ENCODE data around the gene BAD.
A peak's percentile ranks its signal among the peaks of the same experiment; 100 is the strongest.
"Not testable (repeated sequence)": the region's sequence is repeated elsewhere in the genome, so short reads cannot be mapped to it uniquely, and the experiment has no call there.

The BAD gene

DNA sequence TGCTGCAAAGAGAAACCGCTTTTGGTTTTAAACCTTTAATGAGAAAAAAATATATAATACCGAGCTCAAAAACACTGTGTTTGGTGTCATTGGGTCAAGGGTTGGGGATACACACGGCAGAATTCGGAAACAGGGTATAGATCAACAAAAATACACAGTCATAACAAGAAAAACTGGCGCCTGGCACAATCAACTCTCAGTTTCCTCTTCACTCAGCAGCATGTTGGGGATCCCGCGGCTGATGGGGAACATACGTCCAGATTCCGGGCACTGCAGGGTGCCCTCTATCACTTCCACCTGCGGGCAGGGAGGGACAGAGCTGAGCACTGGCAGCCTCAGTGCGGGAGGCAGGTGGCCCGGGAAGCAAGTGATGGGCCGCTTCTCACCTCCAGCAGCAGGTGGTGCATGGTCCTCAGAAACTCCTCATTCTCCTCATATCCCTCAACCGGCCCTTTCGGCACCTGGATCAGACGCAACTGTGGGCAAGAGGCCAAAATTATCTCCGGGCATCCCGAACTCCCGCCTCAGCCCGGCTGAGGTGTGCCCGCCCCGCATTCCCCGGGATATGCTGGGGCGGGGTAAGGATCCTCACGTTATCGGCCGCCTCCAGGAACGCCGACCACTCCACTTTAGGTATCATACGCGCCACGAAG lies 32.3 kb upstream of the BAD start:
- Histone ChIP-seq H3K27me3 (replicated peaks; ENCODE audit: insufficient read depth, low read length) (no peaks in the 10 kb centered on the region), H4K20me1 (ENCODE audit: insufficient read depth, low read length) (no peaks in the 10 kb centered on the region), H3K9me3 (replicated peaks; ENCODE audit: insufficient read depth, low read length) (no peaks in the 10 kb centered on the region), H3F3A (ENCODE audit: insufficient read depth, low read length) (peaks cover 39% of the 10 kb centered on the region), H3K4me1 (ENCODE audit: low read length) (peaks cover 6% of the 10 kb centered on the region), H3K4me3 (ENCODE audit: low read length) (peak overlapping the region; percentile 78), H3K9ac (ENCODE audit: low read length) (peak overlapping the region; percentile 92), H3K36me3 (replicated peaks; ENCODE audit: insufficient read depth, low read length) (no peaks in the 10 kb centered on the region), H3K4me2 (ENCODE audit: low read depth, low read length) (peak overlapping the region; percentile 42), H3K79me2 (ENCODE audit: low read length) (peaks cover 56% of the 10 kb centered on the region), H3K9me2 (replicated peaks; ENCODE audit: insufficient read depth, low read length) (no peaks in the 10 kb centered on the region), H2AFZ (ENCODE audit: low read length) (peak overlapping the region; percentile 2), H3K27ac (ENCODE audit: low read length) (peak overlapping the region; percentile 100)
- no peak for TF ChIP-seq EZH2phosphoT487 (IDR thresholded peaks at IDR 0.05; ENCODE audit: low read length)
- TF ChIP-seq, protein P1, sequence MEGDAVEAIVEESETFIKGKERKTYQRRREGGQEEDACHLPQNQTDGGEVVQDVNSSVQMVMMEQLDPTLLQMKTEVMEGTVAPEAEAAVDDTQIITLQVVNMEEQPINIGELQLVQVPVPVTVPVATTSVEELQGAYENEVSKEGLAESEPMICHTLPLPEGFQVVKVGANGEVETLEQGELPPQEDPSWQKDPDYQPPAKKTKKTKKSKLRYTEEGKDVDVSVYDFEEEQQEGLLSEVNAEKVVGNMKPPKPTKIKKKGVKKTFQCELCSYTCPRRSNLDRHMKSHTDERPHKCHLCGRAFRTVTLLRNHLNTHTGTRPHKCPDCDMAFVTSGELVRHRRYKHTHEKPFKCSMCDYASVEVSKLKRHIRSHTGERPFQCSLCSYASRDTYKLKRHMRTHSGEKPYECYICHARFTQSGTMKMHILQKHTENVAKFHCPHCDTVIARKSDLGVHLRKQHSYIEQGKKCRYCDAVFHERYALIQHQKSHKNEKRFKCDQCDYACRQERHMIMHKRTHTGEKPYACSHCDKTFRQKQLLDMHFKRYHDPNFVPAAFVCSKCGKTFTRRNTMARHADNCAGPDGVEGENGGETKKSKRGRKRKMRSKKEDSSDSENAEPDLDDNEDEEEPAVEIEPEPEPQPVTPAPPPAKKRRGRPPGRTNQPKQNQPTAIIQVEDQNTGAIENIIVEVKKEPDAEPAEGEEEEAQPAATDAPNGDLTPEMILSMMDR (IDR thresholded peaks at IDR 0.05; ENCODE audit: low read length): peak; percentile 41
- DNase-seq: peak; percentile 74

DNA sequence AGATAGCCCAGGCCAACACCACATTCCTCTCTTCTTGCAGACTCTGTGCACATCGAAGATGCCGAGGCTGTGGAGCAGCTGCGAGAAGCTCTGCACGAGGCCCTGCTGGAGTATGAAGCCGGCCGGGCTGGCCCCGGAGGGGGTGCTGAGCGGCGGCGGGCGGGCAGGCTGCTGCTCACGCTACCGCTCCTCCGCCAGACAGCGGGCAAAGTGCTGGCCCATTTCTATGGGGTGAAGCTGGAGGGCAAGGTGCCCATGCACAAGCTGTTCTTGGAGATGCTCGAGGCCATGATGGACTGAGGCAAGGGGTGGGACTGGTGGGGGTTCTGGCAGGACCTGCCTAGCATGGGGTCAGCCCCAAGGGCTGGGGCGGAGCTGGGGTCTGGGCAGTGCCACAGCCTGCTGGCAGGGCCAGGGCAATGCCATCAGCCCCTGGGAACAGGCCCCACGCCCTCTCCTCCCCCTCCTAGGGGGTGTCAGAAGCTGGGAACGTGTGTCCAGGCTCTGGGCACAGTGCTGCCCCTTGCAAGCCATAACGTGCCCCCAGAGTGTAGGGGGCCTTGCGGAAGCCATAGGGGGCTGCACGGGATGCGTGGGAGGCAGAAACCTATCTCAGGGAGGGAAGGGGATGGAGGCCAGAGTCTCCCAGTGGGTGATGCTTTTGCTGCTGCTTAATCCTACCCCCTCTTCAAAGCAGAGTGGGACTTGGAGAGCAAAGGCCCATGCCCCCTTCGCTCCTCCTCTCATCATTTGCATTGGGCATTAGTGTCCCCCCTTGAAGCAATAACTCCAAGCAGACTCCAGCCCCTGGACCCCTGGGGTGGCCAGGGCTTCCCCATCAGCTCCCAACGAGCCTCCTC lies 31.4 kb upstream of the BAD start:
- H3K4me1 ChIP-seq (ENCODE audit: low read length); H3K9me2 ChIP-seq (replicated peaks; ENCODE audit: insufficient read depth, low read length); H2AFZ ChIP-seq (ENCODE audit: low read length); H3K9me3 ChIP-seq (replicated peaks; ENCODE audit: insufficient read depth, low read length); DNase-seq; H3K36me3 ChIP-seq (replicated peaks; ENCODE audit: insufficient read depth, low read length); H4K20me1 ChIP-seq (ENCODE audit: insufficient read depth, low read length); H3K27me3 ChIP-seq (replicated peaks; ENCODE audit: insufficient read depth, low read length): not testable (repeated sequence)
- Histone ChIP-seq H3K79me2 (ENCODE audit: low read length) (peaks cover 64% of the 10 kb centered on the region), H3F3A (ENCODE audit: insufficient read depth, low read length) (peaks cover 39% of the 10 kb centered on the region), H3K4me3 (ENCODE audit: low read length) (peak overlapping the region; percentile 78), H3K27ac (ENCODE audit: low read length) (peak overlapping the region; percentile 100; the same call in 1 of the 2 replicates), H3K9ac (ENCODE audit: low read length) (peak overlapping the region; percentile 92; the same call in 1 of the 2 replicates), H3K4me2 (ENCODE audit: low read depth, low read length) (peak overlapping the region; percentile 42)

DNA sequence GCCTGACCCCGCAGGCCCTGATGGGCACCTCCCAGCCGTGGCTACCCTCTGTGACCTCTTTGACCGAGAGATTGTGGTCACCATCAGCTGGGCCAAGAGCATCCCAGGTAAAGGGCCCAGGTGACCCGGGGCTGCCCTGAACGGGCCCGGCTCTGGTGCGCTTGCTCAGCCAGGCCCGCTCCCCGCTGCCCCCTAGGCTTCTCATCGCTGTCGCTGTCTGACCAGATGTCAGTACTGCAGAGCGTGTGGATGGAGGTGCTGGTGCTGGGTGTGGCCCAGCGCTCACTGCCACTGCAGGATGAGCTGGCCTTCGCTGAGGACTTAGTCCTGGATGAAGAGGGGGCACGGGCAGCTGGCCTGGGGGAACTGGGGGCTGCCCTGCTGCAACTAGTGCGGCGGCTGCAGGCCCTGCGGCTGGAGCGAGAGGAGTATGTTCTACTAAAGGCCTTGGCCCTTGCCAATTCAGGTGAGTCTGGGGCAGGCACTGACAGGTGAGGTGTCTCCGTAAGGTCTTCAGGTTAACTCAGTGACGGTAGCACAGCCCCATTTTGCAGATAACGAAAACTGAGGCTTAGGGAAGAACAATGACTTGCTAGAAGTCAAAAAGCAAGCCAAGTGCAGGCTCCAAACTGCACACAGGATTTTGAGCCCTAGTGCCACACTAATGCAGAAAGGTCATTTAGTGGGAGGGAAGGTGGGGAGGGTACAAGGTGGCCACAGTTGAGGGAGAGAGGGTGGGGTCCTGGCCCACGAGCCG lies 30.5 kb upstream of the BAD start:
- TF ChIP-seq, protein P1 (IDR thresholded peaks at IDR 0.05; ENCODE audit: low read length): no peak
- TF ChIP-seq EZH2phosphoT487 (IDR thresholded peaks at IDR 0.05; ENCODE audit: low read length) (no peak), EZH2 (optimal IDR thresholded peaks at IDR 0.05; ENCODE audit: low read depth, low read length) (no peak)
- Histone ChIP-seq H3K4me3 (ENCODE audit: low read length) (no peak overlapping the region), H3K9me2 (replicated peaks; ENCODE audit: insufficient read depth, low read length) (no peaks in the 10 kb centered on the region), H3K27me3 (replicated peaks; ENCODE audit: insufficient read depth, low read length) (no peaks in the 10 kb centered on the region), H3F3A (ENCODE audit: insufficient read depth, low read length) (peaks cover 39% of the 10 kb centered on the region), H4K20me1 (ENCODE audit: insufficient read depth, low read length) (no peaks in the 10 kb centered on the region), H3K9me3 (replicated peaks; ENCODE audit: insufficient read depth, low read length) (no peaks in the 10 kb centered on the region), H3K4me2 (ENCODE audit: low read depth, low read length) (peak overlapping the region; percentile 21; the same call in 1 of the 2 replicates), H3K27ac (ENCODE audit: low read length) (no peak overlapping the region), H3K9ac (ENCODE audit: low read length) (no peak overlapping the region), H3K36me3 (replicated peaks; ENCODE audit: insufficient read depth, low read length) (no peaks in the 10 kb centered on the region), H3K79me2 (ENCODE audit: low read length) (peaks cover 70% of the 10 kb centered on the region), H2AFZ (ENCODE audit: low read length) (no peak overlapping the region), H3K4me1 (ENCODE audit: low read length) (peaks cover 6% of the 10 kb centered on the region)
- no peak for DNase-seq

Data from MM.1S (cell line).